B cell (primary cell): Measurements from ENCODE around the gene TIFAB. TPM values are rescaled to one million over a fixed set of nuclear protein-coding genes. Genes with fewer than 3 reads are reported as not detected.

Source experiments
- ATAC-seq: fragments of 200-7000 bp; cut with Tn5 transposase; one replicate; pipeline ENCODE4 v1.10.0; 2021; ENCODE audit warnings: low read depth, mild to moderate bottlenecking, moderate number of reproducible peaks, moderate library complexity
- CTCF ChIA-PET: fragments of 350-600 bp; sonication (Branson Sonifier 250); formaldehyde crosslinking; loops from one replicate; lab custom pipeline; 2021; ENCODE audit warnings: antibody characterized with exemption, inconsistent platforms; lab: Charles Lee
- POLR2A ChIA-PET: fragments of 350-600 bp; sonication (Branson Sonifier 250); formaldehyde crosslinking; loops from one replicate; lab custom pipeline; 2021; ENCODE audit warnings: antibody characterized with exemption; lab: Charles Lee
- DNase-seq: peaks from one replicate; pipeline ENCODE4 v3.0.0; 2013
- H2AFZ ChIP-seq: 2 replicates; pipeline ENCODE4 v1.6.1; 2012; ENCODE audit warnings: mild to moderate bottlenecking, low read depth, low read length; ENCODE audit not compliant: insufficient read depth, poor library complexity, severe bottlenecking
- H3K27ac ChIP-seq, 2 donors: 1 replicate in 1 of 2; 2 replicates in 1 of 2; pipeline ENCODE4 v1.5.1; 2012 to 2013; ENCODE audit warnings: low read length in 2 of 2, mild to moderate bottlenecking in 2 of 2, moderate library complexity in 1 of 2
- H3K27me3 ChIP-seq, 4 experiments: fragments of 200-600 bp in 1 of 4; sonication (generic) in 1 of 4; replicated peaks in 1 of 4; 1 replicate in 2 of 4; 2 replicates in 2 of 4; pipeline versions ENCODE4 v1.6.1 to v1.7.0; 2013 to 2016; ENCODE audit warnings: low read length in 3 of 4, mild to moderate bottlenecking in 2 of 4, mixed read lengths in 1 of 4, moderate library complexity in 1 of 4; ENCODE audit not compliant: insufficient read depth in 4 of 4, control insufficient read depth in 3 of 4; ENCODE audit errors: control extremely low read depth in 1 of 4
- H3K36me3 ChIP-seq, 2 experiments: replicated peaks in 1 of 2; 1 replicate in 1 of 2; 2 replicates in 1 of 2; pipeline versions ENCODE4 v1.6.1 to v1.7.1; 2013; ENCODE audit warnings: low read length in 1 of 2; ENCODE audit not compliant: insufficient read depth in 2 of 2, control insufficient read depth in 1 of 2; ENCODE audit errors: control extremely low read depth in 1 of 2, extremely low read depth in 1 of 2
- H3K4me1 ChIP-seq, 2 donors: fragments of 200-600 bp in 1 of 2; sonication (generic) in 1 of 2; 1 replicate in 1 of 2; 2 replicates in 1 of 2; pipeline versions ENCODE4 v1.5.1 to v1.6.1; 2013 to 2017; ENCODE audit warnings: low read length in 2 of 2; ENCODE audit not compliant: control insufficient read depth in 2 of 2, insufficient read depth in 2 of 2
- H3K4me2 ChIP-seq: replicated peaks from 2 replicates; pipeline ENCODE3; 2012; ENCODE audit warnings: mild to moderate bottlenecking, low read depth, low read length; ENCODE audit not compliant: poor library complexity, severe bottlenecking
- H3K4me3 ChIP-seq, 5 experiments: fragments of 200-600 bp in 1 of 5; sonication (generic) in 1 of 5; 1 replicate in 3 of 5; 2 replicates in 2 of 5; pipeline versions ENCODE4 v1.5.1 to v1.7.0; 2011 to 2016; ENCODE audit warnings: low read length in 4 of 5, mild to moderate bottlenecking in 4 of 5, low read depth in 2 of 5, control low read depth in 1 of 5, moderate library complexity in 1 of 5; ENCODE audit not compliant: insufficient read depth in 1 of 5; ENCODE audit errors: control extremely low read depth in 1 of 5, extremely low read depth in 1 of 5
- H3K79me2 ChIP-seq: fragments of 200-600 bp; sonication (generic); one replicate; pipeline ENCODE4 v1.6.0; 2016; ENCODE audit warnings: low read length; ENCODE audit not compliant: control insufficient read depth, insufficient read depth
- H3K9ac ChIP-seq: fragments of 200-600 bp; sonication (generic); 2 replicates; pipeline ENCODE4 v1.6.1; 2017; ENCODE audit warnings: mild to moderate bottlenecking, low read length, moderate library complexity
- H3K9me3 ChIP-seq, 3 donors: one replicate each; pipeline versions ENCODE4 v1.6.1 to v1.7.1; 2013; ENCODE audit warnings: low read length in 2 of 3; ENCODE audit not compliant: control insufficient read depth in 2 of 3, insufficient read depth in 1 of 3; ENCODE audit errors: control extremely low read depth in 1 of 3
- H4K20me1 ChIP-seq: 2 replicates; pipeline ENCODE4 v1.6.0; 2012; ENCODE audit warnings: mild to moderate bottlenecking, low read length; ENCODE audit not compliant: insufficient read depth, control insufficient read depth, poor library complexity, severe bottlenecking
- H3K27ac Mint-ChIP-seq: one replicate; pipeline ENCODE4 v1.8.0; 2021; ENCODE audit warnings: mixed read lengths
- H3K27me3 Mint-ChIP-seq: one replicate; pipeline ENCODE4 v1.8.0; 2021; ENCODE audit warnings: mixed read lengths
- H3K4me1 Mint-ChIP-seq: one replicate; pipeline ENCODE4 v1.8.0; 2021; ENCODE audit warnings: mixed read lengths
- H3K4me3 Mint-ChIP-seq: one replicate; pipeline ENCODE4 v1.8.0; 2021; ENCODE audit warnings: mixed read lengths
- H3K9me3 Mint-ChIP-seq: one replicate; pipeline ENCODE4 v1.8.0; 2022; ENCODE audit warnings: mixed read lengths; ENCODE audit not compliant: insufficient read depth
- CTCF ChIP-seq: fragments of 200-600 bp; IDR thresholded peaks from one replicate; pipeline ENCODE4 v1.8.0; 2022; ENCODE audit warnings: antibody characterized with exemption, mild to moderate bottlenecking
- EZH2 ChIP-seq: IDR thresholded peaks from 2 replicates; pipeline ENCODE4 v1.6.1; 2012; ENCODE audit warnings: borderline replicate concordance, low read depth, mild to moderate bottlenecking, moderate library complexity, low read length; ENCODE audit not compliant: insufficient read depth, poor library complexity, severe bottlenecking
- WGBS: methylation state at CpG from one replicate; pipeline ENCODE4 v1.1.5; 2013; ENCODE audit warnings: missing lambda C conversion rate; ENCODE audit not compliant: insufficient coverage; 5-methylcytosine and 5-hydroxymethylcytosine counted together
- intact Hi-C: fragments of 100-400 bp; cut with micrococcal nuclease; formaldehyde crosslinking; loops from one replicate; pipeline ENCODE4 v1.10.0; 2022
- polyA plus RNA-seq: library from polyadenylated mRNA; depleted of rRNA; stranded (reverse); fragments of >200 nt; gene quantifications from 2 replicates; pipeline ENCODE4 v1.2.3, GENCODE V29; 2012
- total RNA-seq, 2 donors: library from RNA; stranded (reverse); fragments of 120-200 nt in 1 of 2; gene quantifications; 1 replicate in 1 of 2; 2 replicates in 1 of 2; pipeline versions ENCODE4 v1.2.3 to v1.2.4, GENCODE V29; 2013 to 2022

TIFAB gene
- total and polyA plus RNA-seq, 2 donors (not counting 1 experiment from before 2014, with no cell fraction given) = not detected

DNA sequence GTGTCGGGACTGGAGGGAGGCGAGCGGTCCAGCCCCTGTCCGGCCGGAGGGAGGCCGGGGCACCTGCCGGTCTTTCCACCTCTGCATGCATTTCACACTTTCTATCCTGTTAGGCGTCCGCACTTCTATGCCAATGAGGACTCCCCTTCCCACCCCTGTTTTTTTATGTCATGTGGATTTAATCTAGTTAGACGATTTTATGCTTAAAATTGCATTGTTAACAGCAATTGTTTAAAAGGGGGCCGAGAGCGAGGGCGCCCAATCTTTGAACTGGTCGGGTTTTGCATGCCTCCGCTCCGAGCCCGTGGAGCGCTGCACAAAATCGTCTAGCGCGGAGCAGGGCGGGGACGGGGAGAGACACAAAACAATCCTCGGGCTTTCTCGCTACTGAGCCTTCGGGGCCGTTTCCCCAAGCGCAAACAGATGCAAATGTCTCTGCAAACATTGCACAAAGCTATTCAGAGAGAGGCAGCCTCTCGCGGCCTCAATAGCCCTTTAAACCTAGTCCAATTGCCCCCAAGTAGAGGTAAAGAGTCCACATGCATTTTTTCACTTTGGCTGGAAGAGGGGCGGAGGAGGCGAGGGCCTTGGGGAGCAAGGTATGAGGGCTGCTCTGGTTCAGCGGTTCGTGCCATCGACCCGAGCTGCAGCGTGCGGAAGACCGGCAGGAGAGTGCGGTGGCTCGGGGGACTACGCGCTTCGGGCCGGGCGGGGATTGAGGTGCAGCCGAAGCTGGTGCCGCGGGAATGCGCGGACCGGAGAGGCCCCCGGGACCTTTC, 37.5 kb upstream of the TIFAB start:
- Mint-ChIP-seq H3K27ac (no peak overlapping the region), H3K9me3 (no peaks in the 10 kb centered on the region), H3K4me1 (peaks cover 10% of the 10 kb centered on the region), H3K27me3 (peaks cover 74% of the 10 kb centered on the region), H3K4me3 (no peak overlapping the region)
- H3K4me3 ChIP-seq = no peak overlapping the region
- H3K9ac ChIP-seq = no peak overlapping the region
- no peak overlapping the region for H2AFZ ChIP-seq
- POLR2A ChIA-PET = no interaction called here
- TF ChIP-seq CTCF = no peak
- no peak for TF ChIP-seq EZH2
- H3K27ac ChIP-seq = no peak overlapping the region
- DNase-seq = no peak
- peaks cover 0 to 74% (median 28%) of the 10 kb centered on the region in 4 experiments for H3K27me3 ChIP-seq
- H3K9me3 ChIP-seq = no peaks in the 10 kb centered on the region
- ATAC-seq = no peak
- CTCF ChIA-PET = no interaction called here
- WGBS = 7% methylated on average over 50 of the region's 53 CpGs
- H3K36me3 ChIP-seq = no peaks in the 10 kb centered on the region
- no peak overlapping the region for H3K4me2 ChIP-seq
- H3K4me1 ChIP-seq = peaks cover 0 to 4% of the 10 kb centered on the region in 2 donors
- no peaks in the 10 kb centered on the region for H4K20me1 ChIP-seq
- intact Hi-C loops = no loop called here
- no peaks in the 10 kb centered on the region for H3K79me2 ChIP-seq

GRCh38 chr5:135488727-135489465, 36.7 kb upstream of the TIFAB start:
- ChIA-PET POLR2A (no interaction called here), CTCF (no interaction called here)
- no peak overlapping the region for H3K4me3 ChIP-seq
- H3K27me3 ChIP-seq = peaks cover 0 to 70% (median 28%) of the 10 kb centered on the region in 4 experiments
- H3K4me1 Mint-ChIP-seq = peaks cover 10% of the 10 kb centered on the region
- peaks cover 0 to 4% of the 10 kb centered on the region in 2 donors for H3K4me1 ChIP-seq
- no peaks in the 10 kb centered on the region for H3K9me3 Mint-ChIP-seq
- intact Hi-C loops = no loop called here
- no peaks in the 10 kb centered on the region for H3K9me3 ChIP-seq
- no peaks in the 10 kb centered on the region for H3K79me2 ChIP-seq
- ATAC-seq (no peak), DNase-seq (no peak)
- H3K4me3 Mint-ChIP-seq = no peak overlapping the region
- H4K20me1 ChIP-seq = no peaks in the 10 kb centered on the region
- H3K27ac ChIP-seq = no peak overlapping the region
- H3K36me3 ChIP-seq = no peaks in the 10 kb centered on the region
- no peak overlapping the region for H2AFZ ChIP-seq
- H3K9ac ChIP-seq = no peak overlapping the region
- peaks cover 67% of the 10 kb centered on the region for H3K27me3 Mint-ChIP-seq
- H3K4me2 ChIP-seq = no peak overlapping the region
- H3K27ac Mint-ChIP-seq = no peak overlapping the region
- TF ChIP-seq CTCF (no peak), EZH2 (no peak)
- 7% methylated on average over 31 of the region's 44 CpGs for WGBS
